K562 (cell line): ENCODE data around the gene NFE2. TPM values are rescaled to one million over a fixed set of nuclear protein-coding genes. Genes with fewer than 3 reads are reported as not detected.

Source experiments
- CHD7 ChIP-seq: fragments of 200-600 bp; sonication (generic); IDR thresholded peaks from one replicate; pipeline ENCODE4 v1.6.1; 2012; ENCODE audit warnings: mild to moderate bottlenecking, low read depth, low read length, inconsistent platforms
- HMGN3 ChIP-seq: IDR thresholded peaks from 2 replicates; pipeline ENCODE4 v1.6.1; 2011; ENCODE audit warnings: borderline replicate concordance, low read depth, mild to moderate bottlenecking, mixed read lengths, low read length; ENCODE audit not compliant: insufficient read length; ENCODE audit errors: extremely low read depth
- L3MBTL2 ChIP-seq: fragments of 450-650 bp; IDR thresholded peaks from 2 replicates; pipeline ENCODE4 v1.6.1; 2016; ENCODE audit warnings: mild to moderate bottlenecking, moderate library complexity
- MTA2 ChIP-seq: fragments of 450-650 bp; IDR thresholded peaks from 2 replicates; pipeline ENCODE4 v1.6.1; 2016; ENCODE audit warnings: low read depth
- MTA3 ChIP-seq: fragments of 450-650 bp; formaldehyde crosslinking; IDR thresholded peaks from 2 replicates; pipeline ENCODE4 v1.6.1; 2017; ENCODE audit warnings: mild to moderate bottlenecking, borderline replicate concordance
- PHF8 ChIP-seq: fragments of 200-600 bp; sonication (generic); IDR thresholded peaks from 2 replicates; pipeline ENCODE4 v1.6.1; 2012; ENCODE audit warnings: mixed run types, mild to moderate bottlenecking, inconsistent platforms, low read length, moderate library complexity, borderline replicate concordance
- POLR3A ChIP-seq: IDR thresholded peaks from 2 replicates; pipeline ENCODE4 v1.6.1; 2011; ENCODE audit warnings: borderline replicate concordance, mild to moderate bottlenecking, moderate library complexity; ENCODE audit not compliant: insufficient read length, insufficient read depth; ENCODE audit errors: extremely low read depth
- RBBP5 ChIP-seq: fragments of 200-600 bp; sonication (generic); IDR thresholded peaks from 2 replicates; pipeline ENCODE4 v1.6.1; 2012; ENCODE audit warnings: borderline replicate concordance, mild to moderate bottlenecking, low read length, control low read depth, inconsistent platforms; ENCODE audit not compliant: insufficient read depth, poor library complexity, severe bottlenecking
- ZKSCAN8 ChIP-seq: fragments of 200-800 bp; sonication (Bioruptor generic); IDR thresholded peaks from 2 replicates; pipeline ENCODE4 v1.6.1; 2016; ENCODE audit warnings: missing genetic modification characterization, missing compliant biosample characterization
- ZNF395 ChIP-seq: fragments of 200-800 bp; sonication (Bioruptor generic); IDR thresholded peaks from 2 replicates; pipeline ENCODE4 v1.6.1; 2017; ENCODE audit warnings: missing genetic modification characterization, missing compliant biosample characterization
- polyA plus RNA-seq, 8 experiments: library from polyadenylated mRNA; depleted of rRNA in 4 of 8; stranded (reverse) in 5 of 8; unstranded in 3 of 8; fragments of >200 nt; fragmentation: Nextera tagmentation in 2 of 8; fragmentation: Illumina TruSeq in 1 of 8; extraction: Ambion mirVana in 2 of 8; extraction: Trizol in 1 of 8; gene quantifications; 2 replicates each; pipeline versions ENCODE4 v1.2.1 to v1.2.3, GENCODE V29; 2011 to 2014; ENCODE audit warnings: inconsistent platforms in 1 of 8, missing spikeins in 1 of 8
- total RNA-seq, 7 experiments: library from RNA; depleted of rRNA in 6 of 7; stranded (reverse); fragments of >200 nt in 6 of 7; fragmentation: Illumina TruSeq in 2 of 7; extraction: Trizol in 2 of 7; gene quantifications; 2 replicates each; pipeline versions ENCODE4 v1.2.1 to v1.2.3, GENCODE V29; 2011 to 2021; ENCODE audit warnings: low replicate concordance in 1 of 7
- TF ChIP-seq, protein P1 (sequence below): fragments of 450-650 bp; IDR thresholded peaks from 2 replicates; pipeline ENCODE4 v1.6.1; 2016

The NFE2 gene
- total and polyA plus RNA-seq, 9 of the 15 experiments (the other 6 are each of a cell fraction or from before 2014, with no cell fraction given): 12.3 to 282 (median 208) TPM

DNA sequence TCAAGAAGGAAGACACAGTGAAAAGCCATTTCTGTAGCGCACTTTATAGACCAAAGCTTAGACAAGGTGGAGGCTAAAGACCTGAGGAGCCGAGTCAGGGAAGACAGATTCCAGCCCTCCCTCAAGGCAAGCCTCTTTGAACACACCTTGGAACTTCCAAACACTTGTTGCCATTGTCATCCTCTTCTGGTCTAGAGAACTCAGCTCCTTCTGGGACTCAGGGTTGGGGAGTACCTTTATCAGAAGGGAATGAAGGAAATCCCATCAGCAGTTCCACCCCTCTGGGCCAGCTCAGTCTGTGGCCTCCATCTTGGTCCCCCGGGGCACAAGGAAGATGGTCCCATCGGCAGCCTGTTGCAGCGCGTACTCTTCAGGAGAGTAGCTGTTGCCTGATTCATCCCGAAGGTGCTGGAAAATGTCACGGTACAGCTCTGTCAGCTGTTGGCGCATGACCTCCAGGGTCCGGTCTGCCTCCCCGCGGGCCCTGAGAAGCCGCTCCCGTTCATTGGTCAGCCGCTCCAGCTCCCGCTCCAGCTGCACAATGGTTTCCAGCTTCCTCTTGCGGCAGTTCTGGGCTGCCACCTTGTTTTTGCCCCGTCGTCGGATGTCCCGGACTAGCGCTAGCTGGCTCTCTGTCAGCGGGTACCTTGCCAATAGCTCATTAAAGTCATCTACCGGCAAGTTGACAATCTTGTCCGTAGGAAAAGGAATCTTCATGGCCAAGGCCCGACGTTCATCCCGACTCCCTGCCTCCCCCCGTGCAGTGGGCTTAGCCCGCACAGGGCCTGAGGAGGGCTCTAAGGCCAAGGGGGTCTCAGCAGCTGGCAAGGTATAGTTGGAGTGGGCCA, 8.5 kb downstream of the NFE2 start (continued):
- peak; percentile 48 for TF ChIP-seq CHD7
- no peak for TF ChIP-seq ZNF395 (CRISPR knock-in tag)
- TF ChIP-seq L3MBTL2: no peak; the same call in 1 of the 2 replicates
- TF ChIP-seq RBBP5: peak; percentile 78
- TF ChIP-seq ZKSCAN8 (CRISPR knock-in tag): no peak
- no peak for TF ChIP-seq POLR3A
- TF ChIP-seq PHF8: peak; percentile 26; the same call in 1 of the 2 replicates
- peak; percentile 55; the same call in 1 of the 2 replicates for TF ChIP-seq MTA3
- 0 out of 2 replicates have a peak, but pooled peaks have one; percentile 11 for TF ChIP-seq MTA2
- TF ChIP-seq, protein P1, sequence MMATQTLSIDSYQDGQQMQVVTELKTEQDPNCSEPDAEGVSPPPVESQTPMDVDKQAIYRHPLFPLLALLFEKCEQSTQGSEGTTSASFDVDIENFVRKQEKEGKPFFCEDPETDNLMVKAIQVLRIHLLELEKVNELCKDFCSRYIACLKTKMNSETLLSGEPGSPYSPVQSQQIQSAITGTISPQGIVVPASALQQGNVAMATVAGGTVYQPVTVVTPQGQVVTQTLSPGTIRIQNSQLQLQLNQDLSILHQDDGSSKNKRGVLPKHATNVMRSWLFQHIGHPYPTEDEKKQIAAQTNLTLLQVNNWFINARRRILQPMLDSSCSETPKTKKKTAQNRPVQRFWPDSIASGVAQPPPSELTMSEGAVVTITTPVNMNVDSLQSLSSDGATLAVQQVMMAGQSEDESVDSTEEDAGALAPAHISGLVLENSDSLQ: peak; percentile 27; the same call in 1 of the 2 replicates
- TF ChIP-seq HMGN3: peak; percentile 46
